H9 (cell line): ENCODE measurements around the gene PRPF4. TPM values are rescaled to one million over a fixed set of nuclear protein-coding genes. Genes with fewer than 3 reads are reported as not detected.

Source experiments
- DNase-seq: peaks from one replicate; pipeline ENCODE4 v3.0.0-alpha.2; 2017
- H2AFZ ChIP-seq: one replicate; pipeline ENCODE4 v1.6.1; 2013; ENCODE audit warnings: mild to moderate bottlenecking, low read length, control low read depth, moderate library complexity
- H2AK5ac ChIP-seq: 2 replicates; pipeline ENCODE4 v1.6.1; 2013; ENCODE audit warnings: low read length, control low read depth, mixed read lengths; ENCODE audit not compliant: insufficient read length
- H2BK120ac ChIP-seq: one replicate; pipeline ENCODE4 v1.6.1; 2013; ENCODE audit warnings: low read depth, mild to moderate bottlenecking, low read length, control low read depth, inconsistent platforms; ENCODE audit not compliant: poor library complexity, severe bottlenecking
- H2BK12ac ChIP-seq: 2 replicates; pipeline ENCODE4 v1.6.1; 2013; ENCODE audit warnings: low read length, control low read depth, mixed read lengths, low read depth; ENCODE audit not compliant: insufficient read length
- H2BK15ac ChIP-seq: 2 replicates; pipeline ENCODE4 v1.6.1; 2013; ENCODE audit warnings: low read depth, low read length, control low read depth
- H2BK20ac ChIP-seq: one replicate; pipeline ENCODE4 v1.6.1; 2013; ENCODE audit warnings: low read depth, mild to moderate bottlenecking, low read length, control low read depth, inconsistent platforms; ENCODE audit not compliant: poor library complexity, severe bottlenecking
- H2BK5ac ChIP-seq: 2 replicates; pipeline ENCODE4 v1.6.1; 2013; ENCODE audit warnings: low read length, control low read depth, mixed read lengths; ENCODE audit not compliant: insufficient read length
- H3K14ac ChIP-seq: 2 replicates; pipeline ENCODE4 v1.6.1; 2013; ENCODE audit warnings: low read length, control low read depth; ENCODE audit not compliant: insufficient read depth
- H3K18ac ChIP-seq: 2 replicates; pipeline ENCODE4 v1.6.1; 2013; ENCODE audit warnings: low read depth, mild to moderate bottlenecking, mixed read lengths, low read length, control low read depth; ENCODE audit not compliant: insufficient read length
- H3K23ac ChIP-seq: 2 replicates; pipeline ENCODE4 v1.6.1; 2013; ENCODE audit warnings: low read length, control low read depth, mixed read lengths, low read depth; ENCODE audit not compliant: insufficient read length
- H3K23me2 ChIP-seq: 2 replicates; pipeline ENCODE4 v1.6.1; 2013; ENCODE audit warnings: low read depth, mild to moderate bottlenecking, mixed read lengths, low read length, control low read depth; ENCODE audit not compliant: insufficient read length, poor library complexity, severe bottlenecking
- H3K27ac ChIP-seq: 2 replicates; pipeline ENCODE4 v1.5.1; 2013; ENCODE audit warnings: low read length, control low read depth, mixed read lengths, low read depth; ENCODE audit not compliant: insufficient read length
- H3K27me3 ChIP-seq: 2 replicates; pipeline ENCODE4 v1.6.1; 2013; ENCODE audit warnings: low read length, control low read depth, inconsistent platforms; ENCODE audit not compliant: insufficient read depth
- H3K4ac ChIP-seq: 2 replicates; pipeline ENCODE4 v1.6.1; 2013; ENCODE audit warnings: low read depth, mild to moderate bottlenecking, control low read depth, inconsistent platforms, low read length, moderate library complexity
- H3K4me1 ChIP-seq: 2 replicates; pipeline ENCODE4 v1.6.1; 2013; ENCODE audit warnings: low read length, control low read depth, inconsistent platforms; ENCODE audit not compliant: insufficient read depth
- H3K4me2 ChIP-seq: 2 replicates; pipeline ENCODE4 v1.6.1; 2013; ENCODE audit warnings: low read length, control low read depth, mixed read lengths; ENCODE audit not compliant: insufficient read length, insufficient read depth
- H3K56ac ChIP-seq: 2 replicates; pipeline ENCODE4 v1.6.1; 2013; ENCODE audit warnings: low read depth, mild to moderate bottlenecking, mixed read lengths, low read length, control low read depth; ENCODE audit not compliant: insufficient read length
- H3K79me1 ChIP-seq: 2 replicates; pipeline ENCODE4 v1.6.1; 2013; ENCODE audit warnings: low read depth, mild to moderate bottlenecking, moderate library complexity, low read length, control low read depth, inconsistent platforms; ENCODE audit not compliant: insufficient read depth, poor library complexity, severe bottlenecking
- H3K79me2 ChIP-seq: 2 replicates; pipeline ENCODE4 v1.6.1; 2013; ENCODE audit warnings: low read length, control low read depth, inconsistent platforms; ENCODE audit not compliant: insufficient read depth
- H3K9ac ChIP-seq: 2 replicates; pipeline ENCODE4 v1.6.1; 2013; ENCODE audit warnings: low read length, control low read depth, mixed read lengths; ENCODE audit not compliant: insufficient read length; ENCODE audit errors: extremely low read depth
- H3K9me3 ChIP-seq: one replicate; pipeline ENCODE4 v1.6.1; 2013; ENCODE audit warnings: low read depth, low read length, inconsistent platforms; ENCODE audit not compliant: control insufficient read depth
- H3T11ph ChIP-seq: one replicate; pipeline ENCODE4 v1.6.1; 2013; ENCODE audit warnings: mild to moderate bottlenecking, low read length, control low read depth, inconsistent platforms
- H4K20me1 ChIP-seq: one replicate; pipeline ENCODE4 v1.6.1; 2013; ENCODE audit not compliant: control insufficient read depth, insufficient read length, insufficient read depth
- H4K5ac ChIP-seq: 2 replicates; pipeline ENCODE4 v1.6.1; 2013; ENCODE audit warnings: low read depth, mild to moderate bottlenecking, mixed read lengths, low read length, control low read depth; ENCODE audit not compliant: insufficient read length
- H4K8ac ChIP-seq: replicated peaks from 2 replicates; pipeline ENCODE4 v1.6.1; 2013; ENCODE audit warnings: low read length, control low read depth, mixed read lengths, low read depth; ENCODE audit not compliant: insufficient read length
- H4K91ac ChIP-seq: 2 replicates; pipeline ENCODE4 v1.6.1; 2013; ENCODE audit warnings: low read depth, mild to moderate bottlenecking, moderate library complexity, mixed read lengths, low read length, control low read depth; ENCODE audit not compliant: insufficient read length
- H3K27ac Mint-ChIP-seq, 3 experiments: 2 replicates in 2 of 3; 3 replicates in 1 of 3; pipeline ENCODE4 v1.8.0; 2020 to 2021; ENCODE audit warnings: mixed read lengths in 3 of 3, mild to moderate bottlenecking in 1 of 3, moderate library complexity in 1 of 3
- H3K27me3 Mint-ChIP-seq: 2 replicates; pipeline ENCODE4 v1.8.0; 2021; ENCODE audit warnings: low read depth, mild to moderate bottlenecking, moderate library complexity, mixed read lengths
- H3K36me3 Mint-ChIP-seq, 3 experiments: 2 replicates in 2 of 3; 3 replicates in 1 of 3; pipeline ENCODE4 v1.8.0; 2020 to 2021; ENCODE audit warnings: low read depth in 3 of 3, mixed read lengths in 3 of 3; ENCODE audit not compliant: insufficient read depth in 1 of 3
- H3K4me1 Mint-ChIP-seq, 2 experiments: 2 replicates each; pipeline ENCODE4 v1.8.0; 2020; ENCODE audit warnings: mixed read lengths in 2 of 2
- H3K4me3 Mint-ChIP-seq, 2 experiments: 2 replicates in 1 of 2; 3 replicates in 1 of 2; pipeline ENCODE4 v1.8.0; 2020 to 2021; ENCODE audit warnings: mild to moderate bottlenecking in 2 of 2, mixed read lengths in 2 of 2, moderate library complexity in 1 of 2
- H3K9me3 Mint-ChIP-seq, 2 experiments: 2 replicates in 1 of 2; 3 replicates in 1 of 2; pipeline ENCODE4 v1.8.0; 2020; ENCODE audit warnings: mild to moderate bottlenecking in 2 of 2, mixed read lengths in 2 of 2, moderate library complexity in 1 of 2
- CTCF ChIP-seq: fragments of 200-600 bp; sonication (generic); conservative IDR thresholded peaks from 3 replicates; pipeline ENCODE4 v1.8.0; 2021; ENCODE audit warnings: antibody characterized with exemption, mild to moderate bottlenecking
- WGBS: extraction: QIAGEN DNeasy Blood & Tissue Kit; methylation state at CpG from one replicate; pipeline ENCODE4 v1.1.7; 2013; ENCODE audit warnings: missing lambda C conversion rate, low lambda C conversion rate, mixed read lengths; ENCODE audit not compliant: insufficient read length; ENCODE audit errors: extremely low coverage; 5-methylcytosine and 5-hydroxymethylcytosine counted together
- total RNA-seq: library from RNA; stranded (reverse); gene quantifications from 2 replicates; pipeline ENCODE4 v1.2.1, GENCODE V29; 2021

Gene PRPF4
- total RNA-seq, 1 experiment from 2014 or later: 49.8 TPM

GRCh38 chr9:113311961-113312360, 36.5 kb downstream of the PRPF4 start:
- no CpG with 5 or more reads among the region's 3 CpGs for WGBS
- no peak overlapping the region for H2AFZ ChIP-seq
- H3K4me3 Mint-ChIP-seq: no peak overlapping the region

More at GRCh38 chr9:113311961-113312360, 36.5 kb downstream of the PRPF4 start:
- Histone ChIP-seq H2BK20ac (no peak overlapping the region), H3T11ph (no peak overlapping the region), H3K27ac (no peak overlapping the region), H3K23ac (no peak overlapping the region), H3K4ac (no peak overlapping the region), H4K20me1 (no peaks in the 10 kb centered on the region), H3K79me1 (no peaks in the 10 kb centered on the region), H3K4me1 (no peaks in the 10 kb centered on the region), H2BK15ac (no peak overlapping the region), H4K5ac (no peak overlapping the region), H3K27me3 (no peaks in the 10 kb centered on the region), H2BK5ac (no peak overlapping the region), H2AK5ac (no peak overlapping the region), H3K79me2 (no peaks in the 10 kb centered on the region), H3K56ac (no peak overlapping the region), H4K8ac (no peak overlapping the region), H3K9ac (no peak overlapping the region), H3K18ac (no peak overlapping the region), H2BK120ac (no peak overlapping the region), H3K14ac (no peak overlapping the region), H2BK12ac (no peak overlapping the region), H3K4me2 (no peak overlapping the region), H4K91ac (no peak overlapping the region), H3K9me3 (no peaks in the 10 kb centered on the region), H3K23me2 (no peaks in the 10 kb centered on the region)
- DNase-seq: no peak
- Mint-ChIP-seq H3K9me3 (no peaks in the 10 kb centered on the region), H3K36me3 (no peaks in the 10 kb centered on the region), H3K4me1 (no peaks in the 10 kb centered on the region), H3K27ac (no peak overlapping the region), H3K27me3 (no peaks in the 10 kb centered on the region; the same call in 1 of the 2 replicates)
- TF ChIP-seq CTCF: no peak
